ENCODE results near the gene DISC1. TPM values are rescaled to one million over a fixed set of nuclear protein-coding genes. Genes with fewer than 3 reads are reported as not detected.

Gene DISC1
- total and polyA plus RNA-seq, 2 donors (not counting 3 experiments of a cell fraction or from before 2014, with no cell fraction given), result 3.3 to 14.7 TPM

GRCh38 chr1:231670755-231671154 is 44.2 kb downstream of the DISC1 start:
- no peak overlapping the region for H3K9ac ChIP-seq (replicated peaks; ENCODE audit: extremely low read depth, insufficient read depth, low read length)
- no peak for FAIRE-seq
- no peaks in the 10 kb centered on the region for H3K9me1 ChIP-seq (replicated peaks; ENCODE audit: control insufficient read depth, extremely low read depth, insufficient read depth, low read length)
- ChIA-PET CTCF (interaction anchor here (0.5 kb wide), 1 partner anchor 290 kb away, joined by 3 read pairs; no protein-coding TSS in a partner anchor), POLR2A (no interaction called here)
- intact Hi-C loops (cut with micrococcal nuclease), result no loop called here
- no peak overlapping the region for H3K27ac ChIP-seq (ENCODE audit: insufficient read depth, low read depth, low read length)
- no peak overlapping the region for H3K4me2 ChIP-seq (ENCODE audit: insufficient read depth, low read length)
- H3K4me3 ChIP-seq (replicated peaks in 1 of 3; ENCODE audit: insufficient read depth in 1 of 3, low read depth in 1 of 3, low read length in 3 of 3), result no peak overlapping the region
- TF ChIP-seq MYC (IDR thresholded peaks at IDR 0.05; ENCODE audit: low read depth, low read length) (no peak), CTCF (IDR thresholded peaks at IDR 0.05; ENCODE audit: extremely low read depth in 1 of 2, insufficient read depth in 1 of 2, low read depth in 1 of 2, low read length in 2 of 2) (no peak), MAX (IDR thresholded peaks at IDR 0.05; ENCODE audit: insufficient read depth, insufficient read length) (no peak), POLR2AphosphoS5 (IDR thresholded peaks at IDR 0.05; ENCODE audit: insufficient read depth, low read depth, low read length) (no peak), JUN (IDR thresholded peaks at IDR 0.05; ENCODE audit: borderline replicate concordance, insufficient read depth, insufficient read length, low read depth) (no peak), POLR2A (IDR thresholded peaks at IDR 0.05; ENCODE audit: low read depth, low read length) (no peak), FOS (IDR thresholded peaks at IDR 0.05; ENCODE audit: borderline replicate concordance, insufficient read depth, low read length) (no peak), EZH2 (IDR thresholded peaks at IDR 0.05; ENCODE audit: borderline replicate concordance, low read depth, low read length, severe bottlenecking) (no peak), GATA2 (IDR thresholded peaks at IDR 0.05; ENCODE audit: insufficient read depth, insufficient read length, low read depth, low read length) (no peak)
- no peaks in the 10 kb centered on the region for H3K9me3 ChIP-seq (replicated peaks; ENCODE audit: control insufficient read depth, insufficient read depth, low read length)
- H3K36me3 ChIP-seq (ENCODE audit: control insufficient read depth in 2 of 2, extremely low read depth in 1 of 2, insufficient read depth in 2 of 2, low read length in 2 of 2), result no peaks in the 10 kb centered on the region
- dilution Hi-C loops (cut with MboI; ENCODE audit: extremely low pct_ligation_motif_present, low sequenced_read_pairs), result no loop called here
- no peaks in the 10 kb centered on the region for H4K20me1 ChIP-seq (replicated peaks; ENCODE audit: control insufficient read depth, extremely low read depth, insufficient read depth, low read length)
- no peaks in the 10 kb centered on the region for H3K4me1 ChIP-seq (ENCODE audit: control insufficient read depth, extremely low read depth, insufficient read depth, low read length)
- H2AFZ ChIP-seq (ENCODE audit: low read depth, low read length), result no peak overlapping the region
- no peaks in the 10 kb centered on the region for H3K27me3 ChIP-seq (ENCODE audit: control insufficient read depth in 2 of 2, insufficient read depth in 2 of 2, low read length in 2 of 2)
- no peak for DNase-seq (ENCODE audit: low read depth, low spot score)
- H3K79me2 ChIP-seq (ENCODE audit: control insufficient read depth, insufficient read depth, low read length), result no peaks in the 10 kb centered on the region
- BruUV-seq (replicated peaks), result no TSS peak
